H4 (cell line): ENCODE measurements around the gene EXTL2. TPM values are rescaled to one million over a fixed set of nuclear protein-coding genes. Genes with fewer than 3 reads are reported as not detected.
"Not testable (repeated sequence)": the region's sequence is repeated elsewhere in the genome, so short reads cannot be mapped to it uniquely, and the experiment has no call there.

Experiments
- DNase-seq: peaks from one replicate; pipeline ENCODE4 v3.0.0-alpha.2; 2015; ENCODE audit warnings: low spot score
- total RNA-seq: library from RNA; depleted of rRNA; stranded (reverse); fragments of >200 nt; shearing (Covaris generic); gene quantifications from 2 replicates; pipeline ENCODE4 v1.2.3, GENCODE V29; 2014

EXTL2 gene
- total RNA-seq, 1 experiment from 2014 or later: 31.1 TPM

GRCh38 chr1:100903777-100904176 lies 9.1 kb upstream of the EXTL2 start:
- no peak for DNase-seq

GRCh38 chr1:100902365-100902764 lies 7.7 kb upstream of the EXTL2 start:
- DNase-seq: no peak

GRCh38 chr1:100896481-100896982 lies 1.9 kb upstream of the EXTL2 start:
- DNase-seq: peak; percentile 34

GRCh38 chr1:100895540-100896480 lies 1.2 kb upstream of the EXTL2 start, which contains the start of gene SLC30A7:
Gene SLC30A7, plus strand, starts transcription at chr1:100896090. Its CDS starts 173 bp downstream, at chr1:100896263.
- DNase-seq: peak; percentile 88

- no peak for DNase-seq
Observed at GRCh38 chr1:100893718-100894117, 924 bp downstream of the EXTL2 start.

- no peak for DNase-seq
Observed at GRCh38 chr1:100892554-100892953, 2.1 kb downstream of the EXTL2 start.

GRCh38 chr1:100891380-100891779 lies 3.3 kb downstream of the EXTL2 start:
- DNase-seq: no peak

- not testable (repeated sequence) for DNase-seq
Observed at GRCh38 chr1:100889869-100890482, 4.7 kb downstream of the EXTL2 start.

GRCh38 chr1:100889007-100889406 lies 5.6 kb downstream of the EXTL2 start:
- DNase-seq: not testable (repeated sequence)

- DNase-seq: peak; percentile 68
Observed at GRCh38 chr1:100883963-100884362, 10.7 kb downstream of the EXTL2 start.

GRCh38 chr1:100882698-100883097 lies 11.9 kb downstream of the EXTL2 start:
- no peak for DNase-seq

- no peak for DNase-seq
Observed at GRCh38 chr1:100881687-100882086, 13.0 kb downstream of the EXTL2 start.

- DNase-seq: no peak
Observed at GRCh38 chr1:100879422-100879821, 15.2 kb downstream of the EXTL2 start.

GRCh38 chr1:100876291-100876690 lies 18.4 kb downstream of the EXTL2 start:
- no peak for DNase-seq

GRCh38 chr1:100875228-100875627 lies 19.4 kb downstream of the EXTL2 start:
- DNase-seq: no peak

GRCh38 chr1:100874433-100874832 lies 20.2 kb downstream of the EXTL2 start:
- no peak for DNase-seq

- no peak for DNase-seq
Observed at GRCh38 chr1:100869996-100870395, 24.6 kb downstream of the EXTL2 start.

- peak; percentile 29 for DNase-seq
Observed at GRCh38 chr1:100868364-100868995, 26.2 kb downstream of the EXTL2 start.

- DNase-seq: no peak
Observed at GRCh38 chr1:100866901-100867206, 27.8 kb downstream of the EXTL2 start.

GRCh38 chr1:100866041-100866900 lies 28.4 kb downstream of the EXTL2 start:
- peak; percentile 42 for DNase-seq

- no peak for DNase-seq
Observed at GRCh38 chr1:100862591-100862990, 32.1 kb downstream of the EXTL2 start.
